ENCODE data around the gene PERM1. TPM values are rescaled to one million over a fixed set of nuclear protein-coding genes. Genes with fewer than 3 reads are reported as not detected.
A peak's percentile ranks its signal among the peaks of the same experiment; 100 is the strongest.

PERM1 gene
- total and polyA plus RNA-seq, 2 of the 8 experiments (the other 6 are each of a cell fraction or from before 2014, with no cell fraction given): not detected

DNA sequence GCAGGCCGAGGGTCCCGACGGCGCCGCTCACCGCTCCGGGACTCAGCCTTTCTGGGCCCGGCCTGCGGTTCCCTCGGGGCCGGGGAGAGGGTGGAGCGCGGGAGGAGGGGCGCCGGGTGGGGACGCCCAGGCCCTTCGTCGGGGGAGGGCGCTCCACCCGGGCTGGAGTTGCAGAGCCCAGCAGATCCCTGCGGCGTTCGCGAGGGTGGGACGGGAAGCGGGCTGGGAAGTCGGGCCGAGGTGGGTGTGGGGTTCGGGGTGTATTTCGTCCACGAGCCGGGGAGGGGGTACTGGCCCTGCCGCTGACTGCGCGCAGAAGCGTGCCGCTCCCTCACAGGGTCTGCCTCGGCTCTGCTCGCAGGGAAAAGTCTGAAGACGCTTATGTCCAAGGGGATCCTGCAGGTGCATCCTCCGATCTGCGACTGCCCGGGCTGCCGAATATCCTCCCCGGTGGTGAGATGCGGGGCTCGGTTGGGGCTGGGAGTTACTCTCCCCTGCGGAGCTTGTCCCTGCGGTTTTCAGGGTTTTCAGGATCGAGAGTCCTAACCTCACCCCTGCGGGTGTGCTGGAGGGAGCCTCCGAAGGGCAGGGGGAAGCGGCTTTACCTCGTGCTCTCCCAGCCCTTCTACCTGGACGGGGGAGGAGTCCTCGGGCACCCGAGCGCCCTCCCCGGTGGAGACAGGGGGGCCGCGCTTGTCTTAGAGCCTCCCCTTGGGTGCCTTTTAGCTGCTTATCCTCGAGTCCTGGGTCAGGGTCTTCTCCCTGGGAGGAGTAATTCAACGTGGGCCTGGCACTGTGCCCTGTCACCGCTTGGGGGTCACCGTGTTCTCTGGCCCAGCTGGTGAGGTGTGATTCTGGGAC, 56.1 kb downstream of the PERM1 start (continued):
- TF ChIP-seq, protein P1, sequence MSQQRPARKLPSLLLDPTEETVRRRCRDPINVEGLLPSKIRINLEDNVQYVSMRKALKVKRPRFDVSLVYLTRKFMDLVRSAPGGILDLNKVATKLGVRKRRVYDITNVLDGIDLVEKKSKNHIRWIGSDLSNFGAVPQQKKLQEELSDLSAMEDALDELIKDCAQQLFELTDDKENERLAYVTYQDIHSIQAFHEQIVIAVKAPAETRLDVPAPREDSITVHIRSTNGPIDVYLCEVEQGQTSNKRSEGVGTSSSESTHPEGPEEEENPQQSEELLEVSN (IDR thresholded peaks at IDR 0.05): 0 out of 2 replicates have a peak, but pooled peaks have one; percentile 5
- TF ChIP-seq HDAC6 (IDR thresholded peaks at IDR 0.05; ENCODE audit: low read depth, low read length) (no peak), MAFK (IDR thresholded peaks at IDR 0.05; ENCODE audit: low read depth, low read length) (no peak), CTBP2 (IDR thresholded peaks at IDR 0.05; ENCODE audit: borderline replicate concordance, insufficient read depth, insufficient read length, low read length) (peak; percentile 31)

Small RNAs within 50 kb of the gene (small RNA-seq; reads per million reads assigned to genes)
- gene AL645608.3 (ENCODE audit: insufficient read depth): not detected

Other genes starting within 250 kb of the PERM1 start
- 0.25 and 0.30 TPM in 2 replicates for gene SAMD11, start 58.2 kb downstream of the PERM1 start, total RNA-seq (2021; fragmentation: NEBNext Ultra II Directional; extraction: Animal tissue kit (Norgen Biotek cat#: 25700))
- gene SAMD11, start 58.2 kb downstream of the PERM1 start, polyA plus RNA-seq (2011; rRNA removed): 0.18 and 0.66 TPM in 2 replicates
- gene NOC2L, start 22.8 kb downstream of the PERM1 start, total RNA-seq (2021; fragmentation: NEBNext Ultra II Directional; extraction: Animal tissue kit (Norgen Biotek cat#: 25700)): 130 TPM in 2 replicates
- gene NOC2L, start 22.8 kb downstream of the PERM1 start, polyA plus RNA-seq (2011; rRNA removed): 74.7 and 115 TPM in 2 replicates
- 30.1 and 32.6 TPM in 2 replicates for gene KLHL17, start 21.5 kb downstream of the PERM1 start, total RNA-seq (2021; fragmentation: NEBNext Ultra II Directional; extraction: Animal tissue kit (Norgen Biotek cat#: 25700))
- 36.1 and 62.3 TPM in 2 replicates for gene KLHL17, start 21.5 kb downstream of the PERM1 start, polyA plus RNA-seq (2011; rRNA removed)
- 1.5 TPM in 2 replicates for gene PLEKHN1, start 15.6 kb downstream of the PERM1 start, total RNA-seq (2021; fragmentation: NEBNext Ultra II Directional; extraction: Animal tissue kit (Norgen Biotek cat#: 25700))
- 0.39 and 1.2 TPM in 2 replicates for gene PLEKHN1, start 15.6 kb downstream of the PERM1 start, polyA plus RNA-seq (2011; rRNA removed)
- 1.2 and 2.8 TPM in 2 replicates for gene HES4, start 18.0 kb upstream of the PERM1 start, total RNA-seq (2021; fragmentation: NEBNext Ultra II Directional; extraction: Animal tissue kit (Norgen Biotek cat#: 25700))
- 3.5 and 12.8 TPM in 2 replicates for gene HES4, start 18.0 kb upstream of the PERM1 start, polyA plus RNA-seq (2011; rRNA removed)
- 27.7 and 29.3 TPM in 2 replicates for gene ISG15, start 31.4 kb upstream of the PERM1 start, total RNA-seq (2021; fragmentation: NEBNext Ultra II Directional; extraction: Animal tissue kit (Norgen Biotek cat#: 25700))
- 121 and 123 TPM in 2 replicates for gene ISG15, start 31.4 kb upstream of the PERM1 start, polyA plus RNA-seq (2011; rRNA removed)
- gene AGRN, start 38.0 kb upstream of the PERM1 start, total RNA-seq (2021; fragmentation: NEBNext Ultra II Directional; extraction: Animal tissue kit (Norgen Biotek cat#: 25700)): 155 and 162 TPM in 2 replicates
- gene AGRN, start 38.0 kb upstream of the PERM1 start, polyA plus RNA-seq (2011; rRNA removed): 52.3 and 104 TPM in 2 replicates
- gene RNF223, start 92.2 kb upstream of the PERM1 start, total RNA-seq (2021; fragmentation: NEBNext Ultra II Directional; extraction: Animal tissue kit (Norgen Biotek cat#: 25700)): not detected in 2 replicates
- gene RNF223, start 92.2 kb upstream of the PERM1 start, polyA plus RNA-seq (2011; rRNA removed): not detected in 2 replicates
- gene C1orf159, start 134.0 kb upstream of the PERM1 start, total RNA-seq (2021; fragmentation: NEBNext Ultra II Directional; extraction: Animal tissue kit (Norgen Biotek cat#: 25700)): 10.9 and 12.4 TPM in 2 replicates
- 10.0 and 15.7 TPM in 2 replicates for gene C1orf159, start 134.0 kb upstream of the PERM1 start, polyA plus RNA-seq (2011; rRNA removed)
- gene TTLL10, start 191.8 kb upstream of the PERM1 start, total RNA-seq (2021; fragmentation: NEBNext Ultra II Directional; extraction: Animal tissue kit (Norgen Biotek cat#: 25700)): 1.6 and 1.7 TPM in 2 replicates
- 1.1 and 2.0 TPM in 2 replicates for gene TTLL10, start 191.8 kb upstream of the PERM1 start, polyA plus RNA-seq (2011; rRNA removed)
- gene TNFRSF18, start 224.5 kb upstream of the PERM1 start, total RNA-seq (2021; fragmentation: NEBNext Ultra II Directional; extraction: Animal tissue kit (Norgen Biotek cat#: 25700)): 0.92 and 1.5 TPM in 2 replicates
- gene TNFRSF18, start 224.5 kb upstream of the PERM1 start, polyA plus RNA-seq (2011; rRNA removed): 2.5 and 2.7 TPM in 2 replicates
- gene TNFRSF4, start 232.1 kb upstream of the PERM1 start, total RNA-seq (2021; fragmentation: NEBNext Ultra II Directional; extraction: Animal tissue kit (Norgen Biotek cat#: 25700)): not detected in 2 replicates
- 0.06 TPM in 1 of 2 replicates, not detected in the other for gene TNFRSF4, start 232.1 kb upstream of the PERM1 start, polyA plus RNA-seq (2011; rRNA removed)
- gene SDF4, start 249.9 kb upstream of the PERM1 start, total RNA-seq (2021; fragmentation: NEBNext Ultra II Directional; extraction: Animal tissue kit (Norgen Biotek cat#: 25700)): 72.2 and 75.6 TPM in 2 replicates
- gene SDF4, start 249.9 kb upstream of the PERM1 start, polyA plus RNA-seq (2011; rRNA removed): 45.5 and 69.8 TPM in 2 replicates